AG09309 (cell line): ENCODE results near the gene FBN1.
A peak's percentile ranks its signal among the peaks of the same experiment; 100 is the strongest.

ENCODE experiments used
- DNase-seq: peaks from one replicate; pipeline ENCODE4 v3.0.0-alpha.2; 2010; ENCODE audit warnings: low read depth
- H3K4me3 ChIP-seq: 2 replicates; pipeline ENCODE4 v1.5.1; 2011; ENCODE audit warnings: mild to moderate bottlenecking, low read depth, low read length, moderate library complexity; ENCODE audit not compliant: control insufficient read depth
- TF ChIP-seq, protein P1 (sequence below): IDR thresholded peaks from 2 replicates; pipeline ENCODE4 v1.5.1; 2011; ENCODE audit warnings: mild to moderate bottlenecking, low read depth, low read length, inconsistent platforms; ENCODE audit not compliant: insufficient read depth, control insufficient read depth; ENCODE audit errors: missing control alignments

The FBN1 gene

DNA sequence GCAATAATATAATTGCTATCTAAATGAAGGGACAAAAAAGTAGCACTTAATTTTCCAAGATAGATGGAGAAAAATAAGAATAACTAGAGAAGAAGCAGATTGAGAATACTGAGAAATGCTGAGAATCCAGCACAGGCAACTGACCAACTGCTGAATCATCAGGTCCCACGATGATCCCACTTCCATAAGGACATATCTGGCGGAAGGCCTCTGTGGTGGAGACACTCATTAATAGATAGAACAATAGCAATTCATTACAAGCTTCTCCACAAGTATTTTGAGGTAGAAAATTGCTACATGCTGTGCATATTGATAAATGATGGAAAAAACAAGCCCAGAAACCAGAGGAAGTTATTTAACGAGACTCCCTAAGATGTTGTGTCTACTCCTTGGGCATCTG is 208.3 kb downstream of the FBN1 start:
- TF ChIP-seq, protein P1, sequence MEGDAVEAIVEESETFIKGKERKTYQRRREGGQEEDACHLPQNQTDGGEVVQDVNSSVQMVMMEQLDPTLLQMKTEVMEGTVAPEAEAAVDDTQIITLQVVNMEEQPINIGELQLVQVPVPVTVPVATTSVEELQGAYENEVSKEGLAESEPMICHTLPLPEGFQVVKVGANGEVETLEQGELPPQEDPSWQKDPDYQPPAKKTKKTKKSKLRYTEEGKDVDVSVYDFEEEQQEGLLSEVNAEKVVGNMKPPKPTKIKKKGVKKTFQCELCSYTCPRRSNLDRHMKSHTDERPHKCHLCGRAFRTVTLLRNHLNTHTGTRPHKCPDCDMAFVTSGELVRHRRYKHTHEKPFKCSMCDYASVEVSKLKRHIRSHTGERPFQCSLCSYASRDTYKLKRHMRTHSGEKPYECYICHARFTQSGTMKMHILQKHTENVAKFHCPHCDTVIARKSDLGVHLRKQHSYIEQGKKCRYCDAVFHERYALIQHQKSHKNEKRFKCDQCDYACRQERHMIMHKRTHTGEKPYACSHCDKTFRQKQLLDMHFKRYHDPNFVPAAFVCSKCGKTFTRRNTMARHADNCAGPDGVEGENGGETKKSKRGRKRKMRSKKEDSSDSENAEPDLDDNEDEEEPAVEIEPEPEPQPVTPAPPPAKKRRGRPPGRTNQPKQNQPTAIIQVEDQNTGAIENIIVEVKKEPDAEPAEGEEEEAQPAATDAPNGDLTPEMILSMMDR, result no peak
- H3K4me3 ChIP-seq, result no peak overlapping the region
- no peak for DNase-seq

DNA sequence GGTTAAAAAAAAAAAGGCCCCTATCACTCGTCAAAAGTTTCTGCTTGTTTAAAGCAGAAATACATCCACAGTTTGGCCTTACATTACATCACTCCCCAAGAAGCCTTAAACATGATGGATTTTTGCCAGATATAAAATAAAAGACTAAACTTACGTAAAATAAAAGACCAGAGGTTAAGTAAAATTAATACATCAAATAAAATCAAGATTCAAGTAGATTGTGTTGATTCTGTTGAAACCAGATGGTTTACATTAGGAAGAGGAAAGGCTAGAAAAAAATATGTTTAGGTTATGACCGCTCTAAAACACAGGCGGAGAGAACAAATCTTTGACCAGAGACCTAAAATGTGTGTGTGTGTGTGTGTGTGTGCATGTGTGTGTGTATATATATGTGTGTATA is 210.2 kb downstream of the FBN1 start:
- no peak for DNase-seq
- TF ChIP-seq, protein P1, result no peak
- H3K4me3 ChIP-seq, result no peak overlapping the region

DNA sequence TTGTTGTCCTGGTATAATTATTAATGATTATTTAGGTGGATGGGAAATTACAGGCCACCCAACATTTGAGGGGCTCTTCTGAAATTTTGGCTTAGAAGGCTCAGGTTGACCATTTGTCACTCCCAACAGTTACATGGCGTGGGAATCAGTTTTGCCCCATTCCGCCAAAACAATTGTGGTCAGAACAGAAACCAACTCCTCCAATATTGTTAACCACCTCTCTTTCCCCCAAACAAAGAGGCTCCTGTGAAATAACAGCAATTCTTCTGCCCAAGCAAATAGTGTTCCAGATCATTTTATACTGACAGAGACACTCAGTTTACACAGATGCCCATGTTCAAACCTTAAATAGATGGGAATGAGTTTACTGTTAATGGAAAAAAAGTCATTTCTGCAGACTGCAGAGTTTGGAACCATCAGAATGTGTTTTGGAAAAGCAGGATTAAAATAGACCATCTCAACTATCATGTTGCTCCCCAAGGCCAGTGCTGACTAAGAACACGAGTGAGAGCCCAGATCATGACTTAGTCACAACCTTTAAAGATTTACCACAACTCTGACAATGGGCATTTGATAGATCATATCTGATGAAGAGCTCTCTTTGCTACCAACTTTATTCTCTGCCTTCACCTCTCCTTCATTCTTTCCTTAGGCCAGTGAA is 212.2 kb downstream of the FBN1 start:
- no peak overlapping the region for H3K4me3 ChIP-seq
- DNase-seq, result no peak
- TF ChIP-seq, protein P1, result no peak

DNA sequence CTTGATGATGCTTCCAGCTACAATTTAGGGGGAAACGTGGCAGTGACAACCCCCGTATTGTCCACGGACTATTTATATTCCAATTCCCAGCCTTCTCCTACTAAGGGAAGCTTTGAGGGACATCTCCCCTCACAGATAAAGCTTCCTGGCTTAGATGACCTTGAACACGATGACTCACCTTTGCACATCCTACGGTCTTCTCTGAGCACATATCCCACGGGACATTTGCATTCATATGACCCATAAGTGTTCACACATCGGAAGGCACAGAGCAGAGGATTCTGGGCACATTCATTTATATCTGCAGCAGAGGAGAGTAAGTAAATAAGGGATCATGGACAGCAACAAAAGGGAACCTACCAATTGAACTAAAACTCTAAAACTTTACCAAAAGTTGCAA is 212.8 kb downstream of the FBN1 start:
- H3K4me3 ChIP-seq, result no peak overlapping the region
- TF ChIP-seq, protein P1, result no peak
- DNase-seq, result no peak

DNA sequence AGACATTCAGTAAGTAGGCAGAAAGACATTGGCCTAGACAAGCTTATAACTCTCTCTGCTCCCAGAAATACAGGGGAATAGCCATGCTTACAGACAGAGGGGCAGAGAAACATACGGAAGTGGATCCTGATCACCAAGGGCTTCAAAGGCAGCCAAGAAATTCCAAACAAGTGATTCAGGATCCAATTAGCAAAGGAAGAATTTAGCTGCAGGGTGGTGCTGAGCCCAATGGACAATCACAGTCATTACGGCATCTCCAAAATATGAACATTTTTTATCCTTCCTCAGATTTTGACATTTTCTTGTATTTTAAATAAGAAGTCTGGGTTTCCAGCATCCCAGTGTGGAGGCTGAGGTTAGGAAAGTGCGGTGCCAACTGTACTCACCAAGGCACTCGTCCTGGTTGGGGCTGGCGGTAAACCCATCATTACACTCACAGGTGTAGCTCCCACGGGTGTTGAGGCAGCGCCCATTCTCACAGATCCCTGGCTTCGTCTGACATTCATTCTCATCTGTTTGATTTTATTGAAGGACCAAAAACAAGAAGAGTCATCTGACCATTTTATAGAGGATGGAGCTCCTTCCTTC is 217.5 kb downstream of the FBN1 start:
- no peak overlapping the region for H3K4me3 ChIP-seq
- DNase-seq, result peak; percentile 89
- TF ChIP-seq, protein P1, result no peak

DNA sequence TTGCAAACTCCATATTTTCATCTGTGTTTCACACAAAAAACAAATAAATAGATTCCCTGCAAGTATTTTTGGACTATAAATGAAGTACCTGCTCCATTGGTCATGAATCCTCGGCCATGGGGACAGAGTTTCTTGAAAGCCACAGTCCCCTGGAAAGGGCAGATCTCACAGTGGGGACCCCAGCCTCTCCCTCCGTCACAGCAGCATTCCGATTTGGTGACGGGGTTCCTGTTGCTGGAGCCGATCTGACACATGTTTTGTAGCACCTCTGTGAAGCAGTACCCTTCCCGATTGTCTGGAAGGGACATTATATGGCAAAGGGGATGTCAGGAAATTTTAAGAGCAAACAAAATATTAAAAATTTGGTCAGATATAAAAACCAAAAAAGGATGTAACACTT is 218.0 kb downstream of the FBN1 start:
- no peak for DNase-seq
- TF ChIP-seq, protein P1, result no peak
- H3K4me3 ChIP-seq, result no peak overlapping the region

DNA sequence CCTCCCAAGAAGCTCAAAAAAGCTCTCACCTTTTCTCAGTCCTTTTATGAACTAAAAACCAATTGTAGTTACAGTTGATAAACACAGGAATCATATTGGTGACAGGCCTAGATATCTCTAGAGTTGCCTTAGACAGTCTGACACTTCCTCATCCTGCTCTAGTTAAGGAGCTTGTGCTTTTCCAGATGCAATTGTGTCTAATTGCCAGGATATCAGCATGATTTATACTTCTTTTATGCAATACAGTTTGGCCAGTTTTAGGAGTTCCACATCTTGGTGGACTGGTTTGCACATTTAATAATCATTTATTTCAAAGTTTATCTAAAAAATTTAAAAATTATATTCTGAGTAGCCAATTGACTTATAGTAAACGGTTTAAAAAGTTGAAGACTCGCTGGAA is 218.6 kb downstream of the FBN1 start:
- H3K4me3 ChIP-seq, result no peak overlapping the region
- no peak for DNase-seq
- TF ChIP-seq, protein P1, result no peak
